Measurements from ENCODE around the gene CHST8.
"Not testable (repeated sequence)": the region's sequence is repeated elsewhere in the genome, so short reads cannot be mapped to it uniquely, and the experiment has no call there.

CHST8 gene

DNA sequence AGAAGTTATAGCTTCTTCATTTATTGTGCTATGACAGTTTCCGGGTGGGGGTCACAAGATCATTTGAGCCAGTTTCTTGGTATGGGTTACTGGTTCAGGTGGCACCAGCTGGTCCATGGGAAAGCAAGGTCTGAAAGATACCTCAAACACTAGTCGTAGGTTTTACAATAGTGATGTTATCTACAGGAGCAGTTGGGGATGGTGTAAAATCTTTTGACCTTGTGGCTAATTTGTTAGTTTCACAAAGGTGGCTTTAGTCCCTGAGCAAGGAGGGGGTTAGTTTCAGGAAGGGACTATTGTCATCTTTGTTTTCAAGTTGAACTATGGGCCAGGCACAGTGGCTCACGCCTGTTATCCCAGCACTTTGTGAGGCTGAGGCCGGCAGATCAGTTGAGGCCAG, 24.6 kb downstream of the CHST8 start:
- no peak for DNase-seq

DNA sequence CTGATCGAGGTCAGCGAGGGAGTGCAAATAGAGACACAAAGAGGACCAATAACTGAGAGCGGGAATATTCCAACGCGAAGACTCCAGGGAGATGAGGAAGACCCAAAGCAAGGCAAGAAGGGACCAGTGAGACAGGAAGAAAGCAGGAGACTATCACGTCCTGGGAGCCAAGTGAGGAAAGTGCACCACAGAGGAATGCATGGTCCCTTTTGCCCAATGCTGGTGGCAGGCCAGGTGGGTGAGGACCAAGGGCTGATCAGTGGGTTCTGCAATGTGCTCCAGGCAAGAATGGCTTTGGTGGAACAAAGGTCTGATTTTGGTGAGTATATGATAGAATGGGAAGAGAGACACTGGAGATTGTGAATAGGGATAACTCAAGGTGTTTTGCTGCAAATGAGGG, 25.4 kb downstream of the CHST8 start:
- DNase-seq: no peak

DNA sequence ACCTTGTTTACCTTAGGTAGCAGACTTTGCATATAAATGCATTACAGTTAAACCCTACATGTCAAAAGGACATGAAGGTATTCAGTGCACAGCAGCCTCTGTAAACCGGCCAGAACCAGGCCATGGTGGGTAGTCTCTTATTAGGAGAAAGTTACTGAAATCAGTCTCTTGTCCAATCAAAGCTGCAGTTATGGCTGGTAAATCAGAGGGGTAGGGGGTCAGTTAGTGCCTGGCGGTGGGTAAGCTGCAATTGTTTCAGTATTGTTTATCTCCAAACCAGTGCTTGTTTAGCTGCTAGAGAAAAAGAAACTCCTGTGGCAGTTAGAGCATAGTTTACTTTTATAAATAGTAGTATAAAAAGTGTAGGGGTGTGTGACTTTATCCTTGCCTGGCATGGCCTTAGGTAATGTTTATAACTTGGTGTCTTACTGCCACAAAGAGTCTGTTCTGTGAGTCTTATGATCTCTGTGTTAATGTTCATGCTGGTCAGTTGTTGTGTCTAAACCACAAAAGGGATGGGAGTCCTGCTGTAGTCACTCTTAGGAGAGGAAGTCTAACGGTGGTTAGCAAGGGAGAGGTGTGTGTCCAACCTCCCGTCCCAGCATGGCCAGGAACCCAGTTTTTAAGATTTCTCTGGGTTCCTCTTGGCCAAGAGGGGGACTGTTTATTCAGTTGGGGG, 28.0 kb downstream of the CHST8 start:
- no peak for DNase-seq

DNA sequence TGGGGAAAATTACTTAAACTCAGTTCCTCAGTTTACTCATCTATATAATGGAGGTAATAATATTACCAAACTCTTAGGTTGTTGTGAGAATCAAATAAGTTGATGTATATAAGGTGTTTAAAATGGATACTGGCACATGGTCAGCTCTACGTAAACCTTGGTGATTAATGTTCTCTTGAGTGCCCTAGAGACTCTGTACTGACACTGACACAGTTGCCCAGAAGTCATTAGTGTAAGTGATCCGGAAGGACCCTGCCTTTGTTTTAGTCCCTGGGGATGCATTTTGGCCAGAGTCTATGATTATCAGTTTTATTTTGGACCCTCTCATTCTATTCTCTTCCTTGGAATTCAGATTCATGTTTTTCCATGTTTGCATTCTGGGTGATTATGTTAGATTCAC, 31.9 kb downstream of the CHST8 start:
- no peak for DNase-seq

DNA sequence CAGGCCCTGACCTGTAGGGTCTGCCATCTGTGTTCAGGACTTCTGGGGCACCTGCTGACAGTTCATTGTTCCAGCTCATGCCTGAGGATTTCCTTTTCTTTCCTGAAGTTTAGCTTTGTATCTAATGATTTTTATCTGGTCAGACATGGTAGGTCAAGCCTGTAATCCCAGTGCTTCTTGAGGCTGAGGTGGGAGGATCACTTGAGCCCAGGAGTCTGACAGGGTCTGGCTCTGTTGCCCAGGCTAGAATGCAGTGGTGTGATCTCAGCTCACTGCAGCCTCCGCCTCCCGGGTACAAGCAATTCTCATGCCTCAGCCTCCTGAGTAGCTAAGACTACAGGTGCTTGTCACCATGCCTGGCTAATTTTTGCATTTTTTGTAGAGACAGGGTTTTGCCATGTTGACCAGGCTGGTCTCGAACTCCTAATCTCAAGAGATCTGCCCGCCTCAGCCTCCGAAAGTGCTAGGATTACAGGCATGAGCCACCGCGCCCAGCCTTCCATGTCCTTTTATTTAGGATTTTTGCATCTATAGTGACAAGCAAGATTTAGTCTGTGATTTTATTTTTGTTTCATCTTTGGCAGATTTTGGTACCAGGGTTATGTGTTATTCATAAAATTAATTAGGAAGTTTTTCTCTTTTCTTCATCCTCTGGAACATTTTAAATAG, 33.2 kb downstream of the CHST8 start:
- DNase-seq: no peak

DNA sequence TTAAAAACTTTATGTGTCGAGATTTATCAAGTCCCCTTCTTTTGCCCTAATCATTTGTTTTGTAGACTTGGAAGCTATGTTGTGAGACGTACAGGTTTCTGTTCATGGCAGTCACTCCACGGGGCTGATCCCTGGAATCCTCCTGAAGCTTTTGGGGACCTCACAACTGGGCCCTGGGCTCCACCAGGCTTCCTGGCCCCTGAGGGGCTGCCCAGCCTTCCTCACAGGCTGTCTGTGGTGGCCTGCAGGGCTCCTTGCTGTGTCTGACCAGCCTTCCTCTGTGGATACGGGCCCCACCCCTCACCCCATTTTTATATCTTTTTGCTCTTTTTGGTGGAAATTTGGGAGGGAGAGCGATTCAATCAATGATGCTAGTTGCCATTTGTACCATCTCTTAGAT, 38.1 kb downstream of the CHST8 start:
- no peak for DNase-seq

DNA sequence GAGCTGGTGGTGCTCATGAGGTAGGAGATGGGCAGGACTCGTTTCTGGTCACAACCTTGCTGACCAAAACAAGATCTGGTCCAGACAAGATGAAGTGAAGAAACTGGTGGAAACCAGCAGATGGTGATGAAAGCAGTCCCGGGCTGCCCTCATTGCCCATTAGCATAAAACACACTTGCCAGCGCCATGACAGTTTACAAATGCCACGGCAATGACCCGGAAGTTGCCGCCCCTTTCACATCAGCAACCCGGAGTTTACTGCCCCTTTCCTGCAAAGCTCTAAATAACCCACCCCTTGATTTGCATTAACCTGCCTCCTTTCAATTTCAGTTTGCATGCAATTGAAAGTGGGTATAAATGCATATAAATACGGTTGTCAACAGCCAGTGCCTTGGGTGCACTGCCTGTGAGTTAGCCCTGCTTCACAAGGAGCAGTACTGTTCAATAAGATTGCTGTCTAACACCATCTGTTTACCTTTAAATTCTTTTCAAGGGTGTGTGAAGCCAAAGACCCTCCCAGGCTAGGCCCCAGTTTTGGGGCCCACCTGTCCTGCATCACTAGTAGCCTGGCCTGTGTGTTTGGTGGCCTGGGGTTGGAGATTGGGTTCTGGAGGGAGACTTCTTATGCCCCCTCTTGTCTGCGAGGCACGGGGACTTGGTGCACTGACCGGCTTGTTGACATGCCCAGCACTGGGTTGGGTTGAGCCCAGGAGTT, 38.8 kb downstream of the CHST8 start:
- DNase-seq: no peak

DNA sequence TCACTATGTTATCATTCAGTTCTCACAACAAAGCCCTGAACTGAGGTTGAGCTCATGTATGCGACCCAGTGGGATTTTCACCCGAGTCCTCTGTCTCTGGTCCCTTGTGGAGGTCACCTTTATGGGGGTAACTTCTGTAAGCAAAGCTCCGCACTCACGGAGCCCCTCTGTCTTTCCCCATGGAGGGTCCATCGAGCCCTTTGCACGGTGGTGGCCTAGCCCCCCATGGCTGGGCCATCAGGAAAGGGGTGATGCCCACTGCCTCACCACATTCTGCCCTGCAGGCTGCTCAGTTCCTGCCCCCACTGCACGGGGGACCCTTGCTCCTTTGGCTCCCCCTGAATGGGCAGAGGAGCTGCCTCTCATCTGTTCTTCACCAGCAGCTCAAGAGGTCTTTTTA, 39.6 kb downstream of the CHST8 start:
- DNase-seq: no peak

DNA sequence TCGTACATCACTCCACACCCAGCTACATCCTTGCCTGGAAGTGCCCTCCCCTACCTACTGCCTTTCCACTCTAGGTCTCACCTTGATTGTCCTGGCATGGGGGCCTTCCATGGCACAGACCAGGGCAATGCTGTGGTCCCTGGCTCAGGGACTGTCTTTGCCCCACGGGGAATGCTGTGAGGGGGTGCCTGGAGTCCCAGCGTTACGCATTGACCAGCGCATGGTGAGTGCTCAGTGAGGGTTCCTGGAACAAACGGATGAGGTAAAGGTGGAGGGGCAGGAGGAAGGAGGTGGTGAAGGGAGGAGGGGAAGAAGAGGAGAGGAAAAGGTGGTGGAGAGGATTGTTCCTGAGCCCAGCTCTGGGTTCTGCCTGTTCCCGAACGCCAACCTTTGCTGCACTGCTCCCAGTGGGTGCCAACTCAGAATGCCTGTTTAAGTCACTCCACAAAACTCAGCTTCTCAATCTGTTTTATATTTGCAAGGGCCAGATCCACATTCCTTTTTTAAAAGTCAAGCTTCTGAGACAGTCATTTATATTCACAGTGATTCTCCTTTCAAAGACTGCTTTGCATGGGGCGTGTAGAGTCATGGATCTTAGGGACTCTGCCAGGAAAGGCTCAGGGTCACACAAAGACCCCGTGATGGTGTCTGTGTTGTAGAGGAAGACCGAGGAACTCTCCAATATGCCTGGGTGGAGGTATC, 40.8 kb downstream of the CHST8 start:
- no peak for DNase-seq

DNA sequence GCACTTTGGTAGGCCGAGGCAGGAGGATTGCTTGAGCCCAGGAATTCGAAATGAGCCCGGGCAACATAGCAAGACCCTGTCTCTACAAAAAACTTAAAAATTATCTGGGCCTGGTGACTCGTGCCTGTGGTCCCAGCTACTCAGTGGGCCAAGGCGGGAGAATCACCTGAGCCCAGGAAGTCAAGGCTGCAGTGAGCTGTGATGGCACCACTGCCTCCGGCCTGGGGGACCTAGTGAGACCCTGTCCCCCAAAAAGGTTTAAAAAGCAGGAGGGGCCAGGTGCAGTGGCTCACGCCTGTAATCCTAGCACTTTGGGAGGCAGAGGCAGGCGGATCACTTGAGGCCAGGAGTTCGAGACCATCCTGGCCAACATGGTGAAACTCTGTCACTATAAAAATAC, 41.6 kb downstream of the CHST8 start:
- not testable (repeated sequence) for DNase-seq

DNA sequence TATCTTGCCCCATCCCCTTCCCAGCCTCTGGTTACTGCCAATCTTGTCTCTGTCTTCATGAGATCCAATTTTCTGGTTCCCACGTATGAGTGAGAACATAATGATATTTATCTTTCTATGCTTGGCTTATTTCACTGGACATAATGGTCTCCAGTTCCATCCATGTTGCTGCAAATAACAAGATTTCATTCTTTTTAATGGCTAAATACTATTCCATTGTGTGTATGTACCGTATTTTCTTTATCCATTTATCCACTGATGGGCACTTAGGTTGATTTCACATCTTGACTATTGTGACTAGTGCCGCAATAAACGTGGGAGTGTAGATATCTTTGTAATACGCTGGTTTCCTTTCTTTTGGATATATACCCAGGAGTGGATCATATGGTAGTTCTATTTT, 43.0 kb downstream of the CHST8 start:
- DNase-seq: no peak

DNA sequence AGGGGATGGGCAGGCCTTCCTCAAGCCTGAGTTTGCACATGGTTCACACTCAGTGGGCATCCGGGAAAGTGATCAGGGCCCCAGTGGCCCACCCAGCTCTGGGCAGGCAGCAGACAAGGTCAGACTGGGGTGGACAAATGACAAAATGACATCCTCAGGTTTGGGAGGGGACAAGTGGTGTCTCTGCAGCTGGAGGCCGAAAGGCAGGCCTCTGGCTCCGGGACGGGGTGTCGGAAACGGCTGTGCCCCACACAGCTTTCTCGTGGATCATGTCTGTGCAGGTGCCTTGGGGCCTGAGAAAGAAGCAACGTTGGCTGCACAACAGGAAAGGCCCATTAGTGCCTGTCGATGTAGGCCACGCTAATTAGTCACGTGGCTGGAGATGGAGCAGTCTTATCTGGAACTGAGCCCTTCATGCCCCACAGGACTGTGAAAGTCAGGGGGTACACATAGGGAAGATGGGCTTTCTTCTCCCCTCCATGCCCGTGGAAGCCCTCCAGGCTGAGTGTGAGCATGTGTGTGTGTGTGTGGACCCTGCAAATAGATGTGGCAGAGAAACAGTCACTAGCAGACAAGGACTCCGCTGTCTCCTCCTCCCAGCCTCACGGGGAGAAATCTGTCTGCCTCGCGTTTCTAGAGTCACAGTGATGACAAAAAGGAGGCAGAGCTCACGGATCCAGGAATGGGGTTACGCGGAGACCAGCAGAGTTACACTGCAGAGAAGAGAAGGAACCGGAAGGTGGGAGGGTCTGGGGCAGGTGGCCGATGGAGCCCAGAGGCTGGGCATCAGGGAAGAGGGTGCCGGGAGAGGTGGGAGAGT, 44.2 kb downstream of the CHST8 start:
- DNase-seq: no peak

DNA sequence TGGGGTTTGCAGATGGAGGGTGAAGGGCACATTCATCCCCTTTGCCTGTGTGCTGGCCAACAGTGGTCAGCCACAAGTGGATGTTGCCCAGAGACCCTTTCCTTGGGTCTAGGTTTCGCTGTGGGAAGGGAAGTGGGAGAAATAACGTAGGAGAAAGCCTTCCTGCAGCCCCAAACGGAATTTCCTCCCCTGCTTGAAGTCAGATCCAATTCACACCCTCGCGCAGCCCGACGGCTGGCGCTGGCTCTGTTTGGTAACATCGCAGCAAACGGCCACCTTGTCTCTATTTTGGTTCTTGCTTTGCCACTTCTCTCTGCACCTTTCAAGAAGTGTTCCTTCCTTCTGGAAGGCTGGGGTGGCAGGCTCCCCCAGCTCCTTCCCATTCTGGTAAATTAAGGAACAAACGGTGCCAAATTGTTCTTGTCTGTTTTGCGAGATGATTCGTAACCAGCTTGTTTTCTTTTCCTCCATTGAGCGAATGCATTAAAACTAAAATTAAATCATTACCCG, 45.4 kb downstream of the CHST8 start:
- no peak for DNase-seq

DNA sequence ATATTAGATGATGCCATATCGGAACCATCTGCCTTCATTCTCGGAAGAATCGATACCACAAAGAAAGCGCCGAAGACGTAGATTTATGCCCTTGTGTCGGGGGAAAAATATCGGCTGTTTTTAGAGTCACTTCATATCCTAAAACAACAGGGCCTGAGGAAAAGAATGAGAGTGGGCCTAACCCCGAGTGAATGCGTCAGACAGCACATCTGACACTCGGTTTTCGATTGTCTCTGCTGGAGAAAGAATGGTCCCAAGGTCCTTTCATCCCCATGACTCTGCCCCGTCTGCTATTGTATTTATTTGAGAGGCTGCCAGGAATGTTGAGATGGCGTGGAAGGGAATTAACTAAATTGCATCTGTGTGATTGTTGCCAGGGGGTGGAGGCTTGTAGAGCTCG, 46.1 kb downstream of the CHST8 start:
- no peak for DNase-seq

DNA sequence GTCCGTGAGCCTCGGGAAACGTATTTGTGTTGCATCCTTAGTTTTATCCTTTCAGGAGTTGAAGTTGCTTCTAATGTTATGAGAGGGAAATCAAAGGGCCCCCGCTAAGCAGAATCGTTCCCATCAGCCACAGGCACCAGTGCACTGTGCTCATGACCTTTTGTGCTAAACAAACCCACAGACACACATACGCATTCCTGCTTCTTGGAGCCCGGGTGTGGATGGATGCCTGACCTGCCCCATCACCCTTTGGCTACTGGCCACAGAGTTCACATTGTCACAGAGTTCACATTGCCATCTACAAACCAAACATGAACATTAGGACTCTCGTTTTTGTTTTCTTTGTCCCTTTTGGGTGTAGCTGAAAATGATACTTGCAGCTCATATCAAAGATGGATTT, 47.2 kb downstream of the CHST8 start:
- no peak for DNase-seq

DNA sequence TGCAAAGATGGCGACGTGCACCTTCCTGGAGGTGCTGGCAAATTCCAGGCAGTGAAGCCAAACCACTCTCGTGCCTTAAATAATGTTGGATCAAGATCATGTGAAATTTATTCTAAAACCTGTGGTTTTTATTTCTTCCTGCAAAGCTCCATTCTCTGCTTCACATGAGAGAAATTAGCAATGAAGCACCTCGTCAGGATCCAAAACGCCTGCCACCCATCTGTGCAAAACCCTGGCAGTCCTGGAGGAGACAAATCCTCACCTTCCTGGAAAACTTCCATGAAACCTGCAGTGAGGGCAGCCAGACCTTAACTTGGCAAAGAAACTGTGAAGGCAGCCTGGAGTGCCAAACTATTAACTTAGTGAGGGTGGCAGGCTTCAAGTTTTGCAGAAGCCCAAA, 47.6 kb downstream of the CHST8 start:
- DNase-seq: no peak

DNA sequence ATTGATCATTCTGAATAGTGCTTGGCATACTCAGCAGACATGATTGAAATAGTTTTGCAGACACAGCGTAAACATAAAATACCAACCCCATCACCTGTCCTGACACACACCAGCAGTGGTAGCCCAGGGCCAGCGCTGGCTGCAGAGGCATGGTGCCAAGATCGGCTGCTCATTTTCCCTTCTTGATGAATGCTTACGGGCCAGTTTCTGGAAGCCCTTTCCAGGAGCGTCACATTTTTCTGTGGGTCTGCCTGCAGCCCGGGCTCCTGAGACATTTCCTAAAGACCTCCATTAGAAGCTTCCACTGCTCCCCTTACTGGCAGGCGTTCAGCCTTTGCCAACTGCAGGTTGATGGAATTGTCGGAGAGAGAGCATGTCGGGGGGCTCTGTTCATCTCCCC, 48.6 kb downstream of the CHST8 start:
- no peak for DNase-seq

DNA sequence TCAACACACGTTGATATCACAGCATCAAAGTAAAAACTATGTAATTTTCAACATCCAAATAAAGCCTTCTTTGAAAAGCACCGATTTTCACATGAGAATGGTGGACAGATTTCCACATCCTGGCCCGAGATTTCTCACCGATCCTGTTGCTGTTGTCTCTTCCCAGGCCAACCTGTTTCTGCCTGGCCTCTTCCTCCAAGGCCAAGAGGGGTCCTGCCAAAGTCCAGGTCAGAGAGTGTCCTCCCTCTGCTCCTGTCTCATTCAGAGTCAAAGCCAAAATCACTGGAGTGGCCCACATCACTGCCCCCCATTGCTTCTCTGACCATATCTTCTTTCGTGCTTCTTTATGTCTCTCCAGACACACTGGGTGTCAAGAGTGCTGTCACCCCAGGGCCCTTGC, 49.5 kb downstream of the CHST8 start:
- DNase-seq: no peak

DNA sequence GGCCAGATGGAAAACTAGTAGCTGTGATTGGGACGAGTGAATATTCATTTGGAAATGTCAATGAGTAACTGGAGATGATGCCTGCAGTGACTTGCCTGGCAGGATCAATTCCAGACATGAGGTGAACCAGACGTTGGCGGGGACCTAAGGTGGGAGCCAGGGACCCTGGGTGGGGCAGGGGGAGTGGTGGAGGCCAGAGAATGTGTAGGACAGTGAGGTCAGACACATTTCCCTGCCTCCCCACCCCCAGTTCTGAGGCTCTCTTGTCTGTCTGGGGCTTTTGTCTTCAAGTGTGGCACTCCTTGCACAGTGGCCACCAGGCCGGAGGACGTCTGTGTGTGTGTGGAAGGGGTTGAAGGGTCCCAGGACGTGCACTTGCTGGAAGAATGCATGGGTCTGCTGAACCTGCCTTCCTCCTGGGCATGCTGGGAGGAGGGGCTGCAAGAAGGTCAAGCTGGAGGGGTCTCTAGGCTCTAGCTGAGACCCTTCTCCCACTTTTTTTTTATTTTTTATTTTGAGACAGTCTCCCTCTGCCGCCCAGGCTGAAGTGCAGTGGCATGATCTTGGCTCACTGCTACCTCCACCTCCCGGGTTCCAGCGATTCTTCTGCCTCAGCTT, 51.6 kb downstream of the CHST8 start:
- no peak for DNase-seq

DNA sequence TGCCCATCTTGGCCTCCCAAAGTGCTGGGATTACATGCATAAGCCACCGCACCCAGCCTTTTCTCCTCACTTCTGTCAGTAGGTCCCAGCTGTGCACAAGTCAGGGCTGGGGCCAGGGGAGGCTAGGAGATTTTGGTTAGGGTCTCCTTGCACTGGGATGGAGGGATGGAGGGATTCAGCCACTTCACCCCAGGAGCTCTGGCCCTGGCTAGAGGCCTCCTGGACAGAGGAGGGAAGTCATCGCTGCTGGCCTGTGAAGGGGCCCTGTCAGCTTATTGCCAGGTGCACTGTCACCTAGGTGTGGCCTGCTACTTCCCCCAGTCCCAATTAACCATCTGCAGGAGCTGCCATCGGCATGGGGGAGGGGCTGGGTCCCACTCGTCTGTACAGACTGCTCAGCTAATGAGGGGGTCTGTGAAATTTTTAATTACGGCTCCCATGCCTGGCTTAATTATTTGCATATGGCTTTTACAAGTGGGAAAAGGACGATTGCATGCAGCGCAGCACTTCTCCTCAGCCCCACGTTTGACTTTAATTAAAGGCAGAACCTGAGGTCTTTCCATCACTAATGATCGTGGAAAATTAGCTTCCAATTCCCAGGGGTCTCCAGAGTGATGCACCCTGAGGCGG, 52.4 kb downstream of the CHST8 start:
- no peak for DNase-seq

DNA sequence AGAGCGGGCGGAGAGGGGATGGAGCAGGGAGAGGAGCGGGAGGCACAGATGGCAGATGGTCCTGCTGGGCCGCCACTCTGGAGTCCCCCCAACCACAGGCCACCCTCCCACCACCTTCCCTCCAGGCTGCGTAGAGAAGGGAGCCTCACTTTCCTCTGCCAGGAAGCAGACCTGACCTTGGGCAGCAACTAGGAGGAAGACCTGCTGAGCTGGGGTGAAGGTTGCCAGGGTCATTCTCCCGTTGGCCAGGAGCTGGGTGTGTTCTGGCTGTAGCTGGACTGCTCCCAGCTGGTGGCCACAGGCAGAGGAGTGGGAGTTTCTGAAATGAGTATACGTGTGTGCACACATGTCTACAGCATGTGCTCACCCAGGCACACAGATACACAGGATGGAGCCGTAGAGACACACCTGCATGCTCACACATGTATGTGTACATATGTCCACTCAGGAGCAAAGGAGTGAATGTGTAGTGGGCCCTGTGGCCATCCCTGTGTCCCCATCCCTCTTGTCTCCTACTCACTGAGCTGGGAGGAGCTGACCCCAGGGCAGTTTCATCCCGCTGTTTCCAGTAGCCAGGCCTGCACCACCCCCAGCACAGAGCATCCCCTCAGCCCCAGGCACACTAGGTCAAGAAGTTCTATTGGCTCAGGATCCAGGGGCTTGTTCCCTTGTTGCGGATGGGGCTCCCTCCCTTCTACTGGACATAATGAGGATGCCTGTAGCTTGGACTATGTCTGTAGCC, 53.0 kb downstream of the CHST8 start:
- DNase-seq: no peak

Measured in cortex of kidney (tissue), 1 donor.